Panc1 (cell line): Measurements from ENCODE around the gene OR1A2. TPM values are rescaled to one million over a fixed set of nuclear protein-coding genes. Genes with fewer than 3 reads are reported as not detected.

Experiments
- ATAC-seq: fragments of 200-7000 bp; cut with Tn5 transposase; 2 replicates; pipeline ENCODE4 v1.9.1; 2020; ENCODE audit warnings: mild to moderate bottlenecking, moderate library complexity
- BruUV-seq: library from RNA; stranded (reverse); fragments of 400-500 nt; replicated peaks from 2 replicates; lab custom pipeline; 2021; lab: Mats Ljungman, UMichigan
- CTCF ChIA-PET: fragments of 300-600 bp; sonication (Branson Sonifier 250); formaldehyde crosslinking; loops from one replicate; lab custom pipeline; 2022; ENCODE audit warnings: antibody characterized with exemption; lab: Charles Lee
- POLR2A ChIA-PET: fragments of 300-600 bp; sonication (Branson Sonifier 250); formaldehyde crosslinking; loops from one replicate; lab custom pipeline; 2022; ENCODE audit warnings: antibody characterized with exemption; lab: Charles Lee
- DNase-seq: peaks from one replicate; pipeline ENCODE4 v3.0.0-alpha.2; 2010; ENCODE audit warnings: low read depth, low spot score
- H3K27ac ChIP-seq: 2 replicates; pipeline ENCODE4 v1.5.1; 2011; ENCODE audit warnings: mild to moderate bottlenecking, low read length, inconsistent platforms
- H3K27me3 ChIP-seq: fragments of 200-500 bp; sonication (Bioruptor generic); 2 replicates; pipeline ENCODE4 v1.6.0; 2014; ENCODE audit warnings: low read length, inconsistent platforms; ENCODE audit not compliant: control insufficient read depth, insufficient read depth
- H3K36me3 ChIP-seq: fragments of 200-500 bp; sonication (Bioruptor generic); 2 replicates; pipeline ENCODE4 v1.5.1; 2014; ENCODE audit warnings: inconsistent platforms, mild to moderate bottlenecking, low read length, moderate library complexity; ENCODE audit not compliant: control insufficient read depth, insufficient read depth
- H3K4me1 ChIP-seq: 2 replicates; pipeline ENCODE4 v1.5.1; 2011; ENCODE audit warnings: inconsistent platforms, mild to moderate bottlenecking, low read length, moderate library complexity; ENCODE audit not compliant: control insufficient read depth, insufficient read depth
- H3K4me3 ChIP-seq, 2 experiments: 2 replicates each; pipeline ENCODE4 v1.5.1; 2011 to 2012; ENCODE audit warnings: low read depth in 2 of 2, low read length in 2 of 2, mild to moderate bottlenecking in 2 of 2, inconsistent platforms in 1 of 2, moderate library complexity in 1 of 2
- H3K9me3 ChIP-seq: fragments of 200-500 bp; sonication (Bioruptor generic); 2 replicates; pipeline ENCODE4 v1.5.1; 2014; ENCODE audit warnings: low read depth, mild to moderate bottlenecking, inconsistent platforms, low read length, moderate library complexity; ENCODE audit not compliant: control insufficient read depth, insufficient read depth
- CTCF ChIP-seq: fragments of 450-650 bp; IDR thresholded peaks from 2 replicates; pipeline ENCODE4 v1.5.1; 2017; ENCODE audit warnings: mild to moderate bottlenecking
- POLR2AphosphoS5 ChIP-seq: IDR thresholded peaks from 2 replicates; pipeline ENCODE4 v1.6.1; 2012; ENCODE audit warnings: mild to moderate bottlenecking, low read depth, low read length, moderate library complexity
- SIN3A ChIP-seq: IDR thresholded peaks from 2 replicates; pipeline ENCODE4 v1.6.1; 2012; ENCODE audit warnings: low read depth, mild to moderate bottlenecking, low read length, moderate library complexity, borderline replicate concordance; ENCODE audit not compliant: insufficient read depth
- TCF7L2 ChIP-seq: IDR thresholded peaks from 2 replicates; pipeline ENCODE4 v1.6.1; 2011; ENCODE audit warnings: mild to moderate bottlenecking, low read depth, low read length, inconsistent platforms
- in situ Hi-C: cut with HindIII; loops from 2 replicates; pipeline ENCODE4 v1.10.0; 2016; ENCODE audit warnings: low sequenced_read_pairs, low pct_unique_long_range_greater_than_20kb
- intact Hi-C: fragments of 100-400 bp; cut with micrococcal nuclease; formaldehyde crosslinking; loops from one replicate; pipeline ENCODE4 v1.10.0; 2022; ENCODE audit not compliant: unreplicated experiment
- total RNA-seq: library from RNA; stranded (reverse); gene quantifications from one replicate; pipeline ENCODE4 v1.2.1, GENCODE V29; 2021; ENCODE audit not compliant: unreplicated experiment
- TF ChIP-seq, protein P1 (sequence below), 2 experiments: IDR thresholded peaks; 2 replicates each; pipeline ENCODE4 v1.6.1; 2011 to 2012; ENCODE audit warnings: low read depth in 2 of 2, control low read depth in 1 of 2, low read length in 1 of 2, mild to moderate bottlenecking in 1 of 2, moderate library complexity in 1 of 2; ENCODE audit not compliant: insufficient read depth in 1 of 2

The OR1A2 gene
- total RNA-seq, 1 experiment from 2014 or later = not detected

DNA sequence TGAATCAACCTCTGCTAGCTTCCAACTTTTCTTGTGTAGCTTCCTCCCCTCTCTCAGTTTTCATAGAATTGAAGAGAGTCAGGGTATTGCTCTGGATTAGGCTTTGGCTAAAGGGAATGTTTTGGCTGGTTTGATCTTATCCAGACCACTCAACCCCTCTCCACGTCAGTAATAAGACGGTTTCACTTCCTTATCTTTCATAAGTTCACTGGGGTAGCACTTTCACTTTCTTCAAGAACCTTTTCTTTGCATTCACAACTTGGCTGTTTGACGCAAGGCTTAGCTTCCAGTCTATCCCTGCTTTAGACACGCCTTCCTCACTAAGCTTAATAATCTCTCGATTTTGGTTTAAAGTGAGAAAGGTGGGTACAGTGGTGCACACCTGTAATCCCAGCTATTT lies 29.7 kb upstream of the OR1A2 start:
- H3K27me3 ChIP-seq = no peaks in the 10 kb centered on the region
- in situ Hi-C loops = no loop called here

GRCh38 chr17:3189961-3190360 lies 7.4 kb upstream of the OR1A2 start:
- CTCF ChIA-PET = no interaction called here
- H3K9me3 ChIP-seq = no peaks in the 10 kb centered on the region
- DNase-seq (no peak), ATAC-seq (no peak)
- BruUV-seq = no TSS peak
- peaks cover 9% of the 10 kb centered on the region for H3K27me3 ChIP-seq
- in situ Hi-C loops = no loop called here
- POLR2A ChIA-PET = no interaction called here
- H3K4me3 ChIP-seq = no peak overlapping the region
- no peaks in the 10 kb centered on the region for H3K4me1 ChIP-seq
- no peak for TF ChIP-seq SIN3A
- TF ChIP-seq, protein P1, sequence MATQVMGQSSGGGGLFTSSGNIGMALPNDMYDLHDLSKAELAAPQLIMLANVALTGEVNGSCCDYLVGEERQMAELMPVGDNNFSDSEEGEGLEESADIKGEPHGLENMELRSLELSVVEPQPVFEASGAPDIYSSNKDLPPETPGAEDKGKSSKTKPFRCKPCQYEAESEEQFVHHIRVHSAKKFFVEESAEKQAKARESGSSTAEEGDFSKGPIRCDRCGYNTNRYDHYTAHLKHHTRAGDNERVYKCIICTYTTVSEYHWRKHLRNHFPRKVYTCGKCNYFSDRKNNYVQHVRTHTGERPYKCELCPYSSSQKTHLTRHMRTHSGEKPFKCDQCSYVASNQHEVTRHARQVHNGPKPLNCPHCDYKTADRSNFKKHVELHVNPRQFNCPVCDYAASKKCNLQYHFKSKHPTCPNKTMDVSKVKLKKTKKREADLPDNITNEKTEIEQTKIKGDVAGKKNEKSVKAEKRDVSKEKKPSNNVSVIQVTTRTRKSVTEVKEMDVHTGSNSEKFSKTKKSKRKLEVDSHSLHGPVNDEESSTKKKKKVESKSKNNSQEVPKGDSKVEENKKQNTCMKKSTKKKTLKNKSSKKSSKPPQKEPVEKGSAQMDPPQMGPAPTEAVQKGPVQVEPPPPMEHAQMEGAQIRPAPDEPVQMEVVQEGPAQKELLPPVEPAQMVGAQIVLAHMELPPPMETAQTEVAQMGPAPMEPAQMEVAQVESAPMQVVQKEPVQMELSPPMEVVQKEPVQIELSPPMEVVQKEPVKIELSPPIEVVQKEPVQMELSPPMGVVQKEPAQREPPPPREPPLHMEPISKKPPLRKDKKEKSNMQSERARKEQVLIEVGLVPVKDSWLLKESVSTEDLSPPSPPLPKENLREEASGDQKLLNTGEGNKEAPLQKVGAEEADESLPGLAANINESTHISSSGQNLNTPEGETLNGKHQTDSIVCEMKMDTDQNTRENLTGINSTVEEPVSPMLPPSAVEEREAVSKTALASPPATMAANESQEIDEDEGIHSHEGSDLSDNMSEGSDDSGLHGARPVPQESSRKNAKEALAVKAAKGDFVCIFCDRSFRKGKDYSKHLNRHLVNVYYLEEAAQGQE (IDR thresholded peaks at IDR 0.05; ENCODE audit: insufficient read depth in 1 of 2, low read depth in 2 of 2, low read length in 1 of 2) = no peak
- no peak for TF ChIP-seq TCF7L2
- TF ChIP-seq CTCF = no peak
- no peak for TF ChIP-seq POLR2AphosphoS5
- no peaks in the 10 kb centered on the region for H3K36me3 ChIP-seq
- no peak overlapping the region for H3K27ac ChIP-seq
- intact Hi-C loops = no loop called here

More for the DNA sequence above, 29.7 kb upstream of the OR1A2 start:
- H3K4me1 ChIP-seq = no peaks in the 10 kb centered on the region
- intact Hi-C loops = no loop called here
- ATAC-seq = no peak
- ChIA-PET CTCF (no interaction called here), POLR2A (no interaction called here)
- DNase-seq = no peak
- no peaks in the 10 kb centered on the region for H3K9me3 ChIP-seq
- no peaks in the 10 kb centered on the region for H3K36me3 ChIP-seq
- BruUV-seq = no TSS peak
- no peak for TF ChIP-seq TCF7L2
- no peak for TF ChIP-seq SIN3A
- no peak overlapping the region for H3K4me3 ChIP-seq
- no peak overlapping the region for H3K27ac ChIP-seq

- H3K27ac ChIP-seq = no peak within 1 kb of the TSS
- in situ Hi-C loops (no loop called here), intact Hi-C loops (no loop called here)
- no TSS peak for BruUV-seq
- CTCF ChIA-PET = interaction anchor here (0.7 kb wide), 1 partner anchor 558 kb away, joined by 4 read pairs; no protein-coding TSS in a partner anchor
- POLR2A ChIA-PET = no interaction called here
- H3K36me3 ChIP-seq = no peaks in the 10 kb centered on the region
- ATAC-seq (no peak), DNase-seq (no peak)
- H3K9me3 ChIP-seq = no peaks in the 10 kb centered on the region
- H3K4me1 ChIP-seq = no peaks in the 10 kb centered on the region
- no peaks in the 10 kb centered on the region for H3K27me3 ChIP-seq
- TF ChIP-seq TCF7L2 (no peak), CTCF (no peak), SIN3A (no peak), POLR2AphosphoS5 (no peak)
- TF ChIP-seq, protein P1 (IDR thresholded peaks at IDR 0.05; ENCODE audit: insufficient read depth in 1 of 2, low read depth in 2 of 2, low read length in 1 of 2) = no peak
- H3K4me3 ChIP-seq = no peak within 1 kb of the TSS
Measured at GRCh38 chr17:3207367-3207766, 10.0 kb downstream of the OR1A2 start, which contains the start of gene OR1A1. OR1A1 (plus strand) TSS chr17:3207667; CDS start chr17:3215621, 7,954 bp downstream.
